ENCODE data around the gene CRABP1. TPM values are rescaled to one million over a fixed set of nuclear protein-coding genes. Genes with fewer than 3 reads are reported as not detected.

CRABP1 gene
- total RNA-seq, 1 donor = not detected

GRCh38 chr15:78355177-78355576 lies 15.0 kb downstream of the CRABP1 start:
- Histone ChIP-seq H3K27me3 (ENCODE audit: insufficient read depth, low read length) (peaks cover 22% of the 10 kb centered on the region), H3K4me2 (ENCODE audit: insufficient read depth, low read length) (no peak overlapping the region), H3K36me3 (ENCODE audit: insufficient read depth, low read length) (no peaks in the 10 kb centered on the region), H3K79me2 (ENCODE audit: insufficient read depth, low read length) (no peaks in the 10 kb centered on the region), H4K20me1 (ENCODE audit: insufficient read depth, low read length) (no peaks in the 10 kb centered on the region), H3K27ac (ENCODE audit: low read depth, low read length) (no peak overlapping the region), H2AFZ (ENCODE audit: low read length) (no peak overlapping the region), H3K4me3 (ENCODE audit: insufficient read depth, low read length) (no peak overlapping the region), H3K4me1 (ENCODE audit: insufficient read depth, low read length) (no peaks in the 10 kb centered on the region), H3K9me3 (ENCODE audit: low read depth, low read length) (no peaks in the 10 kb centered on the region)
- no peak for TF ChIP-seq CTCF (IDR thresholded peaks at IDR 0.05; ENCODE audit: extremely low read depth, low read depth, low read length)
- DNase-seq (ENCODE audit: insufficient read length, low spot score, missing footprints) = no peak

GRCh38 chr15:78358102-78358870 lies 18.1 kb downstream of the CRABP1 start:
- Histone ChIP-seq H2AFZ (ENCODE audit: low read length) (no peak overlapping the region), H3K4me3 (ENCODE audit: insufficient read depth, low read length) (no peak overlapping the region), H3K4me1 (ENCODE audit: insufficient read depth, low read length) (no peaks in the 10 kb centered on the region), H3K9me3 (ENCODE audit: low read depth, low read length) (no peaks in the 10 kb centered on the region), H3K79me2 (ENCODE audit: insufficient read depth, low read length) (no peaks in the 10 kb centered on the region), H3K27ac (ENCODE audit: low read depth, low read length) (no peak overlapping the region), H4K20me1 (ENCODE audit: insufficient read depth, low read length) (no peaks in the 10 kb centered on the region), H3K36me3 (ENCODE audit: insufficient read depth, low read length) (no peaks in the 10 kb centered on the region), H3K4me2 (ENCODE audit: insufficient read depth, low read length) (no peak overlapping the region), H3K27me3 (ENCODE audit: insufficient read depth, low read length) (peaks cover 37% of the 10 kb centered on the region)
- DNase-seq (ENCODE audit: insufficient read length, low spot score, missing footprints) = no peak
- TF ChIP-seq CTCF (IDR thresholded peaks at IDR 0.05; ENCODE audit: extremely low read depth, low read depth, low read length) = no peak

- no peaks in the 10 kb centered on the region for H4K20me1 ChIP-seq (ENCODE audit: insufficient read depth, low read length)
- no peaks in the 10 kb centered on the region for H3K79me2 ChIP-seq (ENCODE audit: insufficient read depth, low read length)
- H3K27me3 ChIP-seq (ENCODE audit: insufficient read depth, low read length) = peaks cover 45% of the 10 kb centered on the region
- no peak for DNase-seq (ENCODE audit: insufficient read length, low spot score, missing footprints)
- no peak overlapping the region for H3K27ac ChIP-seq (ENCODE audit: low read depth, low read length)
- no peak overlapping the region for H2AFZ ChIP-seq (ENCODE audit: low read length)
- TF ChIP-seq CTCF (IDR thresholded peaks at IDR 0.05; ENCODE audit: extremely low read depth, low read depth, low read length) = no peak
- no peaks in the 10 kb centered on the region for H3K9me3 ChIP-seq (ENCODE audit: low read depth, low read length)
- H3K36me3 ChIP-seq (ENCODE audit: insufficient read depth, low read length) = no peaks in the 10 kb centered on the region
- H3K4me3 ChIP-seq (ENCODE audit: insufficient read depth, low read length) = no peak overlapping the region
- no peak overlapping the region for H3K4me2 ChIP-seq (ENCODE audit: insufficient read depth, low read length)
- H3K4me1 ChIP-seq (ENCODE audit: insufficient read depth, low read length) = no peaks in the 10 kb centered on the region
Observed at GRCh38 chr15:78359041-78359808, 19.1 kb downstream of the CRABP1 start.

- no peaks in the 10 kb centered on the region for H3K36me3 ChIP-seq (ENCODE audit: insufficient read depth, low read length)
- H3K27me3 ChIP-seq (ENCODE audit: insufficient read depth, low read length) = peaks cover 48% of the 10 kb centered on the region
- no peak overlapping the region for H3K27ac ChIP-seq (ENCODE audit: low read depth, low read length)
- no peak overlapping the region for H3K4me3 ChIP-seq (ENCODE audit: insufficient read depth, low read length)
- no peak for DNase-seq (ENCODE audit: insufficient read length, low spot score, missing footprints)
- no peak for TF ChIP-seq CTCF (IDR thresholded peaks at IDR 0.05; ENCODE audit: extremely low read depth, low read depth, low read length)
- no peaks in the 10 kb centered on the region for H4K20me1 ChIP-seq (ENCODE audit: insufficient read depth, low read length)
- H3K4me1 ChIP-seq (ENCODE audit: insufficient read depth, low read length) = no peaks in the 10 kb centered on the region
- no peak overlapping the region for H2AFZ ChIP-seq (ENCODE audit: low read length)
- no peaks in the 10 kb centered on the region for H3K79me2 ChIP-seq (ENCODE audit: insufficient read depth, low read length)
- H3K9me3 ChIP-seq (ENCODE audit: low read depth, low read length) = no peaks in the 10 kb centered on the region
- H3K4me2 ChIP-seq (ENCODE audit: insufficient read depth, low read length) = no peak overlapping the region
Observed at GRCh38 chr15:78360367-78360801, 20.2 kb downstream of the CRABP1 start.
